HCT116 (cell line): ENCODE measurements around the gene C1S.

Experiments used
- ATF3 ChIP-seq: IDR thresholded peaks from 2 replicates; pipeline ENCODE4 v1.6.1; 2012
- CTCF ChIP-seq, 3 experiments: fragments of 200-600 bp in 1 of 3; sonication (generic) in 1 of 3; IDR thresholded peaks in 2 of 3; conservative IDR thresholded peaks in 1 of 3; 2 replicates each; pipeline ENCODE4 v1.5.1; 2012 to 2017; ENCODE audit warnings: low read depth in 2 of 3, low read length in 2 of 3, antibody characterized with exemption in 1 of 3, borderline replicate concordance in 1 of 3, control low read depth in 1 of 3, mild to moderate bottlenecking in 1 of 3, mixed read lengths in 1 of 3, mixed run types in 1 of 3, moderate library complexity in 1 of 3; ENCODE audit not compliant: insufficient read depth in 1 of 3
- ELF1 ChIP-seq: IDR thresholded peaks from 2 replicates; pipeline ENCODE4 v1.6.1; 2012; ENCODE audit warnings: low read depth, borderline replicate concordance
- EZH2 ChIP-seq: fragments of 200-600 bp; sonication (generic); IDR thresholded peaks from 2 replicates; pipeline ENCODE4 v1.6.1; 2017; ENCODE audit warnings: antibody characterized with exemption, mixed run types
- POLR2A ChIP-seq: IDR thresholded peaks from 2 replicates; pipeline ENCODE4 v1.7.0; 2011; ENCODE audit warnings: borderline replicate concordance; ENCODE audit not compliant: insufficient read depth, insufficient read length; ENCODE audit errors: extremely low read depth
- POLR2AphosphoS5 ChIP-seq: IDR thresholded peaks from 2 replicates; pipeline ENCODE4 v1.6.1; 2011; ENCODE audit warnings: mild to moderate bottlenecking, low read depth, low read length, moderate library complexity
- RAD21 ChIP-seq: IDR thresholded peaks from 2 replicates; pipeline ENCODE4 v1.6.1; 2012; ENCODE audit warnings: low read depth, mild to moderate bottlenecking
- SIN3A ChIP-seq: IDR thresholded peaks from 2 replicates; pipeline ENCODE4 v1.6.1; 2012; ENCODE audit warnings: low read depth
- SP1 ChIP-seq: IDR thresholded peaks from 2 replicates; pipeline ENCODE4 v1.6.1; 2012; ENCODE audit warnings: low read depth
- SRF ChIP-seq: IDR thresholded peaks from 2 replicates; pipeline ENCODE4 v1.6.1; 2012; ENCODE audit warnings: low read depth
- TCF7L2 ChIP-seq: IDR thresholded peaks from 2 replicates; pipeline ENCODE4 v1.7.0; 2011; ENCODE audit warnings: borderline replicate concordance, inconsistent platforms; ENCODE audit not compliant: insufficient read depth, insufficient read length; ENCODE audit errors: extremely low read depth

- TF ChIP-seq ATF3 (no peak), CTCF (IDR thresholded peaks at IDR 0.05 in 2 of 3, conservative IDR thresholded peaks at IDR 0.05 in 1 of 3; ENCODE audit: borderline replicate concordance in 1 of 3, insufficient read depth in 1 of 3, low read depth in 2 of 3, low read length in 2 of 3) (no peak), RAD21 (no peak), TCF7L2 (no peak), POLR2A (no peak), SP1 (no peak), SRF (no peak), EZH2 (no peak), SIN3A (no peak), POLR2AphosphoS5 (no peak), ELF1 (no peak)
These were observed 22.6 kb downstream of the C1S start for GRCh38 chr12:7083125-7083524.
